EL (cell line): ENCODE measurements around the gene FGD6.
"Not testable (repeated sequence)": the region's sequence is repeated elsewhere in the genome, so short reads cannot be mapped to it uniquely, and the experiment has no call there.

Experiments
- DNase-seq: peaks from one replicate; pipeline ENCODE4 v3.0.0-alpha.2; 2016

FGD6 gene

GRCh38 chr12:95118138-95118787 lies 99.0 kb downstream of the FGD6 start:
- DNase-seq, result peak; percentile 90

GRCh38 chr12:95117178-95117599 lies 100.1 kb downstream of the FGD6 start:
- DNase-seq, result peak; percentile 76

GRCh38 chr12:95116773-95117172 lies 100.5 kb downstream of the FGD6 start:
- no peak for DNase-seq

GRCh38 chr12:95116341-95116740 lies 100.9 kb downstream of the FGD6 start:
- no peak for DNase-seq

- DNase-seq, result no peak
Observed at GRCh38 chr12:95115641-95116040, 101.6 kb downstream of the FGD6 start.

- DNase-seq, result no peak
Observed at GRCh38 chr12:95114766-95115405, 102.4 kb downstream of the FGD6 start.

- no peak for DNase-seq
Observed at GRCh38 chr12:95107362-95107761, 109.9 kb downstream of the FGD6 start.

GRCh38 chr12:95105540-95105939 lies 111.7 kb downstream of the FGD6 start:
- no peak for DNase-seq

- DNase-seq, result no peak
Observed at GRCh38 chr12:95104919-95105452, 112.3 kb downstream of the FGD6 start.

GRCh38 chr12:95102916-95103671 lies 114.2 kb downstream of the FGD6 start:
- DNase-seq, result peak; percentile 93

- not testable (repeated sequence) for DNase-seq
Observed at GRCh38 chr12:95101957-95102356, 115.3 kb downstream of the FGD6 start.

- no peak for DNase-seq
Observed at GRCh38 chr12:95100264-95101190, 116.7 kb downstream of the FGD6 start.

- no peak for DNase-seq
Observed at GRCh38 chr12:95099270-95099790, 117.9 kb downstream of the FGD6 start.

- peak; percentile 25 for DNase-seq
Observed at GRCh38 chr12:95096852-95097251, 120.4 kb downstream of the FGD6 start.

- no peak for DNase-seq
Observed at GRCh38 chr12:95096378-95096777, 120.9 kb downstream of the FGD6 start.

- DNase-seq, result not testable (repeated sequence)
Observed at GRCh38 chr12:95095866-95096265, 121.4 kb downstream of the FGD6 start.

- no peak for DNase-seq
Observed at GRCh38 chr12:95089462-95089861, 127.8 kb downstream of the FGD6 start.

- DNase-seq, result no peak
Observed at GRCh38 chr12:95088379-95088778, 128.9 kb downstream of the FGD6 start.

- no peak for DNase-seq
Observed at GRCh38 chr12:95085612-95086011, 131.7 kb downstream of the FGD6 start.

- peak; percentile 80 for DNase-seq
Observed at GRCh38 chr12:95083938-95084337, 133.3 kb downstream of the FGD6 start.

- DNase-seq, result no peak
Observed at GRCh38 chr12:95083471-95083870, 133.8 kb downstream of the FGD6 start.

GRCh38 chr12:95077341-95077740 lies 139.9 kb downstream of the FGD6 start:
- DNase-seq, result no peak
